ENCODE results near the gene MYH7. TPM values are rescaled to one million over a fixed set of nuclear protein-coding genes. Genes with fewer than 3 reads are reported as not detected.

MYH7 gene
- total and polyA plus RNA-seq, 8 donors, result 0.19 to 6.3 (median 0.40) TPM

DNA sequence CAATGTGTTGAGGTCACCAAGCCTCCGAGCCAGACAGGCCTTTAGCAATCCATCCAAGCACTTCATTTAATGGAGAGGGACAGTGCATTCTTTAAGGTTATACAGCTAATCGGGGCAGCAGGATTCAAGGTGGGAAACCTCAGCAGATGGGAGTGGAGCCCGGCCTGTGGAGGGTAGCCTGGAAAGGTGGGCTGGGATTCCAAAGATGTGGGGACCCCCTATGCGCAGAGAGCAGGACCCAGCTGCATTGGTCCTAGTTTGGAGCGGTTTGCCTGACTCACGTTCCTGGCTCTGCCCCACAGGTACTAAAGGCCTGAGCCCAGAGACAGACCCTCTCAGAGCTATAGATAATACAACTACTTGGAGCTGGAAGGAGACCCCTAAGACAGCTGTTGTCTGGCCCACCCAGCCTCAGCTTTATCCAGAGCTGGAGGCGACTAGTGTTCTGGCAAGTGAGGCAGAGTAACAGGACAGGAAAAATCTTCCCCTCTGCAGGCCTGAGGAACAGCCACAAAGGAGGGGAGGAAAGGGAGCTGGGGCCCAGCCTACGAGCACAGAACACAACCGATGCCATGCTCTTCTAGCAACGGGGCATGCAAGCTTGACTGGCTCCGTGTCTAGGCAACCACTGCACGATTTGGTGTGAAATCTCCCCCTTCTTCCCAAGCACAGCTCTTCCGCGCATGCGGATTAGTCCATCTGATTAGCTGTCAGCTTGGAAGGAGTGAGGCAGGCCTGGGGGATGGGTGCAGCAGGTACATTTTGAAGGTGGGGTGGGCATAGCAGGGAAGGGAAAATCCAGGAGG, 1.1 kb upstream of the MYH7 start:
- Histone ChIP-seq H3K4me1 (no peaks in the 10 kb centered on the region), H3K9me3 (no peaks in the 10 kb centered on the region), H3K4me3 (no peak overlapping the region), H3K27me3 (no peaks in the 10 kb centered on the region), H3K27ac (no peak overlapping the region), H3K36me3 (no peaks in the 10 kb centered on the region)
- no peak for FAIRE-seq
- 60 to 64% methylated on average over 15 of the region's 15 CpGs for WGBS, 2 donors
- peak in 3 of 4 donors; percentile 45 to 86 (median 85) for ATAC-seq
- TF ChIP-seq CTCF (IDR thresholded peaks at IDR 0.05), result no peak
- peak in 3 of 6 donors; percentile 11 to 39 (median 18) for DNase-seq
- intact Hi-C loops (cut with DNase I), result no loop called here

DNA sequence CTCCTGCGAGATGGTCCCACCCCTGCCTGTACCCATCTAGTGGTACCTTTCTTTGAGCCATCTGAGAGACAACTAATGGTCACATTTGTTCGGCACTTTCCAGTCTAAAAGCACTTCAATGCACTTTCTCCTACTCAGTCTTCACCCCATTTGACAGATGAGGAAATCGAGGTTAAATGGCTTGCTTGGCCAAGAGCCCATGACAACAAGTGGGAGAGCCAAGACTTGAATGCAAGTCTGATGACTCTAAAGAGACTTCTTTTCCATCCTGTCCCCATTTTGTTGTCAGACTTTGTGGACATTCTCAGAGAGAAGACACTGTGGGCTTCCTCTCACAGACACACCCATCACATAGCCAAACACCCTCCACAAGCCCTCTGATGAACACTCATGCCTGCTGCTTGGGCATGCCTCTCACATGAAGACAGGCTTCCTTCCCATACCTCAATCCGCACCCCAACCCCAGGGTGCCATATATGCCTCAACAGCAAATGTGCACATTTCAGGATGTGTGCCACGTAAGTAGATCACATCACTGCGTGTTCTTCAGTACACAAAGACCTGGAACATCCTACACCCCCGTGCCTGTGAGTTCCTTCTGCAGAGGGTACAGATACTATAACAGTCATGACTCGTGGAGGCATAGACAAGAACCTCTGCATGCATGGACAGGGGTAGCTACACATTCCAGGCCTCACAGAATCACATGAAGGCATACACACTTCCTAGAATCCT, 805 bp downstream of the MYH7 start:
- DNase-seq, result peak in 1 of 6 donors; percentile 12

GRCh38 chr14:23433457-23433856, 2.0 kb downstream of the MYH7 start:
- Histone ChIP-seq H3K4me3 (no peak overlapping the region), H3K36me3 (no peaks in the 10 kb centered on the region), H3K4me1 (no peaks in the 10 kb centered on the region), H3K9me3 (no peaks in the 10 kb centered on the region), H3K27ac (no peak overlapping the region), H3K27me3 (no peaks in the 10 kb centered on the region)
- WGBS, 2 donors, result 61 to 69% methylated on average over 10 of the region's 10 CpGs
- TF ChIP-seq CTCF (IDR thresholded peaks at IDR 0.05), result no peak
- no peak for ATAC-seq
- peak in 1 of 6 donors; percentile 18 for DNase-seq
- intact Hi-C loops (cut with DNase I), result no loop called here
- no peak for FAIRE-seq

More for the DNA sequence above, 805 bp downstream of the MYH7 start:
- TF ChIP-seq CTCF (IDR thresholded peaks at IDR 0.05), result no peak
- no peak for ATAC-seq
- Histone ChIP-seq H3K9me3 (no peaks in the 10 kb centered on the region), H3K27me3 (no peaks in the 10 kb centered on the region), H3K27ac (no peak overlapping the region), H3K4me1 (no peaks in the 10 kb centered on the region), H3K36me3 (no peaks in the 10 kb centered on the region), H3K4me3 (no peak overlapping the region)
- WGBS, 2 donors, result 61 to 70% methylated on average over 8 of the region's 8 CpGs
- intact Hi-C loops (cut with DNase I), result no loop called here
- FAIRE-seq, result no peak

- no peak for TF ChIP-seq CTCF (IDR thresholded peaks at IDR 0.05)
- Histone ChIP-seq H3K9me3 (no peaks in the 10 kb centered on the region), H3K27ac (no peak overlapping the region), H3K4me1 (no peaks in the 10 kb centered on the region), H3K4me3 (no peak overlapping the region), H3K27me3 (no peaks in the 10 kb centered on the region), H3K36me3 (no peaks in the 10 kb centered on the region)
- WGBS, 2 donors, result 61 to 63% methylated on average over 10 of the region's 10 CpGs
- FAIRE-seq, result no peak
- ATAC-seq, result no peak
- intact Hi-C loops (cut with DNase I), result no loop called here
- peak in 1 of 6 donors; percentile 19 for DNase-seq
Measured at GRCh38 chr14:23432946-23433345, 2.5 kb downstream of the MYH7 start.
